ENCODE data around the gene SMAD9. TPM values are rescaled to one million over a fixed set of nuclear protein-coding genes. Genes with fewer than 3 reads are reported as not detected.

Gene SMAD9
- polyA plus RNA-seq, 1 of the 3 experiments (the other 2 are of a cell fraction) = 3.1 TPM

- no peak overlapping the region for H2AFZ ChIP-seq (ENCODE audit: low read depth)
- H3K9ac ChIP-seq = no peak overlapping the region
- H3K9me3 ChIP-seq = no peaks in the 10 kb centered on the region
- H3K4me3 ChIP-seq (ENCODE audit: low read depth in 2 of 2, low read length in 1 of 2) = no peak overlapping the region
- DNase-seq = no peak
- no peak overlapping the region for H3K4me2 ChIP-seq
- peaks cover 3 to 10% of the 10 kb centered on the region in 2 experiments; a peak in 1 of 4 replicates for H3K4me1 ChIP-seq (ENCODE audit: control insufficient read depth in 1 of 2, insufficient read depth in 2 of 2, low read depth in 1 of 2, low read length in 1 of 2)
- no peak overlapping the region for H3K27ac ChIP-seq (ENCODE audit: low read depth in 2 of 2, low read length in 1 of 2)
- no peaks in the 10 kb centered on the region for H3K9me2 ChIP-seq
- no peaks in the 10 kb centered on the region; the same call in 1 of the 2 replicates for H3K79me2 ChIP-seq (ENCODE audit: insufficient read depth)
- no peaks in the 10 kb centered on the region for H3K27me3 ChIP-seq (ENCODE audit: insufficient read depth)
- CTCF ChIA-PET = no interaction called here
- TF ChIP-seq RAD21 (IDR thresholded peaks at IDR 0.05; ENCODE audit: low read length) (no peak), GABPA (IDR thresholded peaks at IDR 0.05; ENCODE audit: low read depth) (no peak), JUND (IDR thresholded peaks at IDR 0.05) (no peak), MXI1 (IDR thresholded peaks at IDR 0.05; ENCODE audit: low read depth, low read length) (no peak), EZH2phosphoT487 (IDR thresholded peaks at IDR 0.05; ENCODE audit: borderline replicate concordance, low read depth) (no peak)
- TF ChIP-seq, protein P1, sequence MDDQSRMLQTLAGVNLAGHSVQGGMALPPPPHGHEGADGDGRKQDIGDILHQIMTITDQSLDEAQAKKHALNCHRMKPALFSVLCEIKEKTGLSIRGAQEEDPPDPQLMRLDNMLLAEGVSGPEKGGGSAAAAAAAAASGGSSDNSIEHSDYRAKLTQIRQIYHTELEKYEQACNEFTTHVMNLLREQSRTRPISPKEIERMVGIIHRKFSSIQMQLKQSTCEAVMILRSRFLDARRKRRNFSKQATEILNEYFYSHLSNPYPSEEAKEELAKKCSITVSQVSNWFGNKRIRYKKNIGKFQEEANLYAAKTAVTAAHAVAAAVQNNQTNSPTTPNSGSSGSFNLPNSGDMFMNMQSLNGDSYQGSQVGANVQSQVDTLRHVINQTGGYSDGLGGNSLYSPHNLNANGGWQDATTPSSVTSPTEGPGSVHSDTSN (IDR thresholded peaks at IDR 0.05) = no peak
- TF ChIP-seq, protein P2, sequence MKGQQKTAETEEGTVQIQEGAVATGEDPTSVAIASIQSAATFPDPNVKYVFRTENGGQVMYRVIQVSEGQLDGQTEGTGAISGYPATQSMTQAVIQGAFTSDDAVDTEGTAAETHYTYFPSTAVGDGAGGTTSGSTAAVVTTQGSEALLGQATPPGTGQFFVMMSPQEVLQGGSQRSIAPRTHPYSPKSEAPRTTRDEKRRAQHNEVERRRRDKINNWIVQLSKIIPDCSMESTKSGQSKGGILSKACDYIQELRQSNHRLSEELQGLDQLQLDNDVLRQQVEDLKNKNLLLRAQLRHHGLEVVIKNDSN (IDR thresholded peaks at IDR 0.05; ENCODE audit: borderline replicate concordance, low read depth) = no peak
- WGBS (ENCODE audit: low lambda C conversion rate) = 55% methylated on average over 3 of the region's 3 CpGs
- peaks cover 12% of the 10 kb centered on the region for H3F3A ChIP-seq (replicated peaks; ENCODE audit: insufficient read depth)
- POLR2A ChIA-PET = no interaction called here
- no peaks in the 10 kb centered on the region for H4K20me1 ChIP-seq (ENCODE audit: insufficient read depth)
- H3K36me3 ChIP-seq (replicated peaks in 1 of 2; ENCODE audit: control insufficient read depth in 1 of 2, insufficient read depth in 2 of 2, low read length in 1 of 2) = no peaks in the 10 kb centered on the region
These were observed 4.0 kb upstream of the SMAD9 start for GRCh38 chr13:36924001-36924400.

DNA sequence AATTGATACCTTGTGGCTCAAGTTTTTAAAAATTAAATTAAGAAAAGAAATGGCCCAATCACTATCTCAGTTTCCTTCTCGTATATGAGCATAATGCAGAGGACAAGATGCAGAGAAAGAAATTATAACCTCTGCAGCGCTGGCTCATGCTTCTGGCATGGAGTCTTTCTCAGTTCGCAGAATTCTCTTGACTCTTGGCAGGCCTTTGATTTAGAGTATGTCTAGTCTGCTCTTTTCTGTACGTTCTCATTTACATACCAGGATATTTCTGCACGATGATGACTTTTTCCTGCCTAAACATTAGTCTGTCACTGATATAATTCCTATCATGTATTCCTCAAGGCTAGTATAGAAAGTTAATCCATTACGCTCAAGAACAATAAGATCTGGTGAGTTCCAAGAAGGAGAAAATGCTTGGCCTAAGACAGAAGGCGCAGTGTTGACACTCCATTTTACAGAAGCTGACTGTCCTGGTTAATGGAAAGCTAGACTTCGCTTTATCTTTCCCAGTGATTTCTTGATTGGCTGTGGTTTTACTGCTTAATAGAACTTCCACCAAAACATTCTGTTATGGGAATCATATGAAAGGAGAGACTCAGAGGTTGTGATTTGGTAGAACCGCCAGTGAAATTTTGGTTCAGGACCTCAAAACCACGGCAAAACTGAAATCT lies 1.7 kb upstream of the SMAD9 start:
- Histone ChIP-seq H3K79me2 (ENCODE audit: insufficient read depth) (peaks cover 22% of the 10 kb centered on the region), H3K4me3 (ENCODE audit: low read depth in 2 of 2, low read length in 1 of 2) (no peak overlapping the region), H3F3A (replicated peaks; ENCODE audit: insufficient read depth) (peaks cover 24% of the 10 kb centered on the region), H3K4me2 (no peak overlapping the region), H3K9me2 (no peaks in the 10 kb centered on the region), H3K36me3 (replicated peaks in 1 of 2; ENCODE audit: control insufficient read depth in 1 of 2, insufficient read depth in 2 of 2, low read length in 1 of 2) (no peaks in the 10 kb centered on the region), H3K27me3 (ENCODE audit: insufficient read depth) (no peaks in the 10 kb centered on the region), H3K9ac (no peak overlapping the region), H4K20me1 (ENCODE audit: insufficient read depth) (no peaks in the 10 kb centered on the region), H2AFZ (ENCODE audit: low read depth) (peak overlapping the region; percentile 26; the same call in 1 of the 2 replicates), H3K9me3 (no peaks in the 10 kb centered on the region), H3K27ac (ENCODE audit: low read depth in 2 of 2, low read length in 1 of 2) (no peak overlapping the region; a peak in 1 of 4 replicates), H3K4me1 (ENCODE audit: control insufficient read depth in 1 of 2, insufficient read depth in 2 of 2, low read depth in 1 of 2, low read length in 1 of 2) (peaks cover 11 to 28% of the 10 kb centered on the region in 2 experiments; a peak in 3 of 4 replicates)
- 82% methylated on average over 10 of the region's 10 CpGs for WGBS (ENCODE audit: low lambda C conversion rate)
- CTCF ChIA-PET = no interaction called here
- POLR2A ChIA-PET = no interaction called here
- DNase-seq = no peak
- TF ChIP-seq, protein P2 (IDR thresholded peaks at IDR 0.05; ENCODE audit: borderline replicate concordance, low read depth) = no peak
- TF ChIP-seq POLR2AphosphoS5 (IDR thresholded peaks at IDR 0.05; ENCODE audit: low read depth, low read length) (no peak), SIN3A (IDR thresholded peaks at IDR 0.05; ENCODE audit: borderline replicate concordance, low read depth, low read length) (no peak), CHD2 (IDR thresholded peaks at IDR 0.05; ENCODE audit: low read length, partially characterized antibody) (no peak), EP300 (IDR thresholded peaks at IDR 0.05; ENCODE audit: borderline replicate concordance in 1 of 2, low read depth in 1 of 2, low read length in 1 of 2) (no peak), RFX5 (IDR thresholded peaks at IDR 0.05; ENCODE audit: low read length) (no peak)
- TF ChIP-seq, protein P3, sequence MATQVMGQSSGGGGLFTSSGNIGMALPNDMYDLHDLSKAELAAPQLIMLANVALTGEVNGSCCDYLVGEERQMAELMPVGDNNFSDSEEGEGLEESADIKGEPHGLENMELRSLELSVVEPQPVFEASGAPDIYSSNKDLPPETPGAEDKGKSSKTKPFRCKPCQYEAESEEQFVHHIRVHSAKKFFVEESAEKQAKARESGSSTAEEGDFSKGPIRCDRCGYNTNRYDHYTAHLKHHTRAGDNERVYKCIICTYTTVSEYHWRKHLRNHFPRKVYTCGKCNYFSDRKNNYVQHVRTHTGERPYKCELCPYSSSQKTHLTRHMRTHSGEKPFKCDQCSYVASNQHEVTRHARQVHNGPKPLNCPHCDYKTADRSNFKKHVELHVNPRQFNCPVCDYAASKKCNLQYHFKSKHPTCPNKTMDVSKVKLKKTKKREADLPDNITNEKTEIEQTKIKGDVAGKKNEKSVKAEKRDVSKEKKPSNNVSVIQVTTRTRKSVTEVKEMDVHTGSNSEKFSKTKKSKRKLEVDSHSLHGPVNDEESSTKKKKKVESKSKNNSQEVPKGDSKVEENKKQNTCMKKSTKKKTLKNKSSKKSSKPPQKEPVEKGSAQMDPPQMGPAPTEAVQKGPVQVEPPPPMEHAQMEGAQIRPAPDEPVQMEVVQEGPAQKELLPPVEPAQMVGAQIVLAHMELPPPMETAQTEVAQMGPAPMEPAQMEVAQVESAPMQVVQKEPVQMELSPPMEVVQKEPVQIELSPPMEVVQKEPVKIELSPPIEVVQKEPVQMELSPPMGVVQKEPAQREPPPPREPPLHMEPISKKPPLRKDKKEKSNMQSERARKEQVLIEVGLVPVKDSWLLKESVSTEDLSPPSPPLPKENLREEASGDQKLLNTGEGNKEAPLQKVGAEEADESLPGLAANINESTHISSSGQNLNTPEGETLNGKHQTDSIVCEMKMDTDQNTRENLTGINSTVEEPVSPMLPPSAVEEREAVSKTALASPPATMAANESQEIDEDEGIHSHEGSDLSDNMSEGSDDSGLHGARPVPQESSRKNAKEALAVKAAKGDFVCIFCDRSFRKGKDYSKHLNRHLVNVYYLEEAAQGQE (IDR thresholded peaks at IDR 0.05; ENCODE audit: low read depth, low read length) = no peak
